Measurements from ENCODE around the gene KCNIP4.
"Not testable (repeated sequence)": the region's sequence is repeated elsewhere in the genome, so short reads cannot be mapped to it uniquely, and the experiment has no call there.

Gene KCNIP4

GRCh38 chr4:21948347-21949072 is at the start of gene KCNIP4:
TSS of gene KCNIP4 (minus strand) at chr4:21948772.
- TF ChIP-seq POLR2AphosphoS5 (IDR thresholded peaks at IDR 0.05; ENCODE audit: borderline replicate concordance, low read depth, low read length) (no peak), FOXP2 (optimal IDR thresholded peaks at IDR 0.05; ENCODE audit: control extremely low read depth, extremely low read length, insufficient read depth) (no peak)
- Histone ChIP-seq H3K4me3 (no peak within 1 kb of the TSS), H3K36me3 (ENCODE audit: insufficient read depth, low read length) (no peaks in the 10 kb centered on the region), H3K9ac (ENCODE audit: insufficient read length) (no peak within 1 kb of the TSS), H3K27ac (no peak within 1 kb of the TSS), H3K9me3 (ENCODE audit: low read depth, low read length) (no peaks in the 10 kb centered on the region)
- no peak for DNase-seq (ENCODE audit: low read depth, low spot score)

DNA sequence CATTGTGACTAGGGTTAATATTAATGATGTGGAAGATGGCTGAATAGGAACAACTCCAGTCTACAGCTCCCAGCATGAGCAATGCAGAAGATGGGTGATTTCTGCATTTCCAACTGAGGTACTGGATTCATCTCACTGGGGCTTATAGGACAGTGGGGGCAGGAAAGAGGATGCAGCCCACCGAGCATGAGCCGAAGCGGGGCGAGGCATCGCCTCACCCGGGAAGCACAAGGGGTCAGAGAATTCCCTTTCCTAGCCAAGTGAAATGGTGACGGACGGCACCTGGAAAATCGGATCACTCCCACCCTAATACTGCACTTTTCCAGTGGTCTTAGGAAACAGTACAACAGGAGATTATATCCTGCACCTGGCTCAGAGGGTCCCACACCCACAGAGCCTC is 48.0 kb upstream of the KCNIP4 start:
- H3K4me3 ChIP-seq; H3K27ac ChIP-seq; DNase-seq (ENCODE audit: low read depth, low spot score); H3K9me3 ChIP-seq (ENCODE audit: low read depth, low read length); H3K36me3 ChIP-seq (ENCODE audit: insufficient read depth, low read length); H3K9ac ChIP-seq (ENCODE audit: insufficient read length): not testable (repeated sequence)

GRCh38 chr4:21992330-21992729 is 43.8 kb upstream of the KCNIP4 start:
- Histone ChIP-seq H3K27ac (no peak overlapping the region), H3K9ac (ENCODE audit: insufficient read length) (no peak overlapping the region), H3K36me3 (ENCODE audit: insufficient read depth, low read length) (no peaks in the 10 kb centered on the region), H3K9me3 (ENCODE audit: low read depth, low read length) (no peaks in the 10 kb centered on the region), H3K4me3 (no peak overlapping the region)
- no peak for DNase-seq (ENCODE audit: low read depth, low spot score)
- TF ChIP-seq POLR2AphosphoS5 (IDR thresholded peaks at IDR 0.05; ENCODE audit: borderline replicate concordance, low read depth, low read length) (no peak), EZH2 (IDR thresholded peaks at IDR 0.05) (no peak), FOXP2 (optimal IDR thresholded peaks at IDR 0.05; ENCODE audit: control extremely low read depth, extremely low read length, insufficient read depth) (no peak)

GRCh38 chr4:21991562-21991961 is 43.0 kb upstream of the KCNIP4 start:
- Histone ChIP-seq H3K27ac (no peak overlapping the region), H3K9me3 (ENCODE audit: low read depth, low read length) (no peaks in the 10 kb centered on the region), H3K9ac (ENCODE audit: insufficient read length) (no peak overlapping the region), H3K4me3 (no peak overlapping the region), H3K36me3 (ENCODE audit: insufficient read depth, low read length) (no peaks in the 10 kb centered on the region)
- no peak for DNase-seq (ENCODE audit: low read depth, low spot score)
- no peak for TF ChIP-seq FOXP2 (optimal IDR thresholded peaks at IDR 0.05; ENCODE audit: control extremely low read depth, extremely low read length, insufficient read depth)
- no peak for TF ChIP-seq EZH2 (IDR thresholded peaks at IDR 0.05)

GRCh38 chr4:21991050-21991449 is 42.5 kb upstream of the KCNIP4 start:
- Histone ChIP-seq H3K4me3 (no peak overlapping the region), H3K9me3 (ENCODE audit: low read depth, low read length) (no peaks in the 10 kb centered on the region), H3K36me3 (ENCODE audit: insufficient read depth, low read length) (no peaks in the 10 kb centered on the region), H3K9ac (ENCODE audit: insufficient read length) (no peak overlapping the region), H3K27ac (no peak overlapping the region)
- DNase-seq (ENCODE audit: low read depth, low spot score) = no peak
- no peak for TF ChIP-seq FOXP2 (optimal IDR thresholded peaks at IDR 0.05; ENCODE audit: control extremely low read depth, extremely low read length, insufficient read depth)
- no peak for TF ChIP-seq POLR2AphosphoS5 (IDR thresholded peaks at IDR 0.05; ENCODE audit: borderline replicate concordance, low read depth, low read length)
- TF ChIP-seq EZH2 (IDR thresholded peaks at IDR 0.05) = no peak

- Histone ChIP-seq H3K4me3 (no peak overlapping the region), H3K36me3 (ENCODE audit: insufficient read depth, low read length) (no peaks in the 10 kb centered on the region), H3K27ac (no peak overlapping the region), H3K9ac (ENCODE audit: insufficient read length) (no peak overlapping the region), H3K9me3 (ENCODE audit: low read depth, low read length) (no peaks in the 10 kb centered on the region)
- TF ChIP-seq POLR2AphosphoS5 (IDR thresholded peaks at IDR 0.05; ENCODE audit: borderline replicate concordance, low read depth, low read length) (no peak), FOXP2 (optimal IDR thresholded peaks at IDR 0.05; ENCODE audit: control extremely low read depth, extremely low read length, insufficient read depth) (no peak), EZH2 (IDR thresholded peaks at IDR 0.05) (no peak)
- DNase-seq (ENCODE audit: low read depth, low spot score) = no peak
Observed at GRCh38 chr4:21989351-21989750, 40.8 kb upstream of the KCNIP4 start.

GRCh38 chr4:21986307-21986706 is 37.7 kb upstream of the KCNIP4 start:
- TF ChIP-seq POLR2AphosphoS5 (IDR thresholded peaks at IDR 0.05; ENCODE audit: borderline replicate concordance, low read depth, low read length) (no peak), FOXP2 (optimal IDR thresholded peaks at IDR 0.05; ENCODE audit: control extremely low read depth, extremely low read length, insufficient read depth) (no peak), EZH2 (IDR thresholded peaks at IDR 0.05) (no peak)
- Histone ChIP-seq H3K9ac (ENCODE audit: insufficient read length) (no peak overlapping the region), H3K36me3 (ENCODE audit: insufficient read depth, low read length) (no peaks in the 10 kb centered on the region), H3K4me3 (no peak overlapping the region), H3K9me3 (ENCODE audit: low read depth, low read length) (no peaks in the 10 kb centered on the region), H3K27ac (no peak overlapping the region)
- DNase-seq (ENCODE audit: low read depth, low spot score) = no peak

DNA sequence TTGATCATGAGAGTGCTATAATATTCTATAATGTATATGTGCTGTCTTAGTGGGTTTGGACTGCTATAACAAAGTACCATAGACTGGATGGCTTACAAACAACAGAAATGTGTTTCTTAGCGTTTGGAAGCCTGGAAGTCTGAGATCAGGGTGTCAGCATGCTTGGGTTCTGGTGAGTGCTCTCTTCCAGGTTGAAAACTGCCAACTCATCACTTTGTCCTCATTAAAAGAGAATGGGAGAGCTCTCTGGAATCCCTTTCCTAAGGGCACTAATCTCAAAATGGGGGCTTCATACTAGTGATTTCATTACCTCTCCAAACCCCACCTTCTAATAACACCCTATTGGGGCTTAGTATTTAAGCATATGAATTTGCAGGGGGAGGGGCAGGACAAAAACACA is 33.5 kb upstream of the KCNIP4 start:
- no peak overlapping the region for H3K9ac ChIP-seq (ENCODE audit: insufficient read length)
- DNase-seq (ENCODE audit: low read depth, low spot score) = no peak
- H3K9me3 ChIP-seq (ENCODE audit: low read depth, low read length) = no peaks in the 10 kb centered on the region
- H3K36me3 ChIP-seq (ENCODE audit: insufficient read depth, low read length) = no peaks in the 10 kb centered on the region
- TF ChIP-seq FOXP2 (optimal IDR thresholded peaks at IDR 0.05; ENCODE audit: control extremely low read depth, extremely low read length, insufficient read depth) (no peak), EZH2 (IDR thresholded peaks at IDR 0.05) (no peak), POLR2AphosphoS5 (IDR thresholded peaks at IDR 0.05; ENCODE audit: borderline replicate concordance, low read depth, low read length) (no peak)
- H3K27ac ChIP-seq = no peak overlapping the region
- H3K4me3 ChIP-seq = no peak overlapping the region

DNA sequence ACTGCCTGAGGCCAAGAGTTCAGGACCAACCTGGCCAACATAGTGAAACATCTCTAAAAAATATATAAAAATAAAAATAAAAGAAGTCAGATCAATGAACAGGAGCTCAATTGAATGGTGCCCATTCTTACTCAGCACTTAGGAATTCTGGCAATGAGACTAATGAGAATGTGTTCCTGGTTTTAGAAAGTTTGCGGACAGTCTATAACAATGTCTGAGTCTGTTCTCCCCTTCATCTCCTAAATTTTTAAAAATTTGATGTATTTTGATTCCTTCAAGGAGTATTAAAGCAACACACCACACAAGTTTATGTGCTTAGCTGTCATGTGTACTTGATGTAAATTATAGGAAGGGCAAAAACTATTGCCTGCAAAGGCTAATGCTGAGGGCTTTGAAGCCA is 30.6 kb upstream of the KCNIP4 start:
- H3K27ac ChIP-seq = no peak overlapping the region
- H3K36me3 ChIP-seq (ENCODE audit: insufficient read depth, low read length) = no peaks in the 10 kb centered on the region
- TF ChIP-seq POLR2AphosphoS5 (IDR thresholded peaks at IDR 0.05; ENCODE audit: borderline replicate concordance, low read depth, low read length) = no peak
- TF ChIP-seq FOXP2 (optimal IDR thresholded peaks at IDR 0.05; ENCODE audit: control extremely low read depth, extremely low read length, insufficient read depth) = no peak
- no peak for TF ChIP-seq EZH2 (IDR thresholded peaks at IDR 0.05)
- H3K4me3 ChIP-seq = no peak overlapping the region
- no peak overlapping the region for H3K9ac ChIP-seq (ENCODE audit: insufficient read length)
- H3K9me3 ChIP-seq (ENCODE audit: low read depth, low read length) = no peaks in the 10 kb centered on the region
- no peak for DNase-seq (ENCODE audit: low read depth, low spot score)
